ENCODE measurements around the gene STX4. TPM values are rescaled to one million over a fixed set of nuclear protein-coding genes. Genes with fewer than 3 reads are reported as not detected.

STX4 gene
- total and polyA plus RNA-seq, 11 donors, result 19.5 to 73.8 (median 44.6) TPM

DNA sequence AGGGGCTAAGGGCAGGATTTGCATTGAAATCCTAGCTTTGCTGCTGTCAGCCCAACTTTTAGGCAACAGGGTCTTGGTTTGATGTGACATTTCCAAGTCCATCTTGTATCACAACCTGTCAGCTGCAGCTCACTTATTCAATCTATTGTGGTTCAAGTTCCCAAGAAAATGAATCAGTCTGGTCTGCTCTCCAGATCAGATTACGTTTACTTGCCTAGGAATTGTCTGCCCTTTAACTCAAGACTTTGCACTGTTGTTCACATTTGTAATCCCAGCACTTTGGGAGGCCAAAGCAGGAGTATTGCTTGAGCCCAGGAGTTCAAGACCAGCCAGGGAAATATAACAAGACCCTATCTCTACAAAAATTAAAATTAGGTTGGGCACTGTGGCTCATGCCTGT is 10.0 kb downstream of the STX4 start:
- Histone ChIP-seq H3K9me3 (no peaks in the 10 kb centered on the region), H3K4me1 (peaks cover 0 to 1% (median 0%) of the 10 kb centered on the region in 12 donors), H3K27me3 (no peaks in the 10 kb centered on the region), H3K4me3 (no peak overlapping the region), H3K36me3 (peaks cover 0 to 52% (median 47%) of the 10 kb centered on the region in 9 donors), H3K27ac (no peak overlapping the region)
- ATAC-seq, result no peak
- WGBS, 4 donors, result 93 to 100% (median 97%) methylated on average over 1 of the region's 1 CpG
- no peak for TF ChIP-seq POLR2A (IDR thresholded peaks at IDR 0.05)
- TF ChIP-seq, protein P1, sequence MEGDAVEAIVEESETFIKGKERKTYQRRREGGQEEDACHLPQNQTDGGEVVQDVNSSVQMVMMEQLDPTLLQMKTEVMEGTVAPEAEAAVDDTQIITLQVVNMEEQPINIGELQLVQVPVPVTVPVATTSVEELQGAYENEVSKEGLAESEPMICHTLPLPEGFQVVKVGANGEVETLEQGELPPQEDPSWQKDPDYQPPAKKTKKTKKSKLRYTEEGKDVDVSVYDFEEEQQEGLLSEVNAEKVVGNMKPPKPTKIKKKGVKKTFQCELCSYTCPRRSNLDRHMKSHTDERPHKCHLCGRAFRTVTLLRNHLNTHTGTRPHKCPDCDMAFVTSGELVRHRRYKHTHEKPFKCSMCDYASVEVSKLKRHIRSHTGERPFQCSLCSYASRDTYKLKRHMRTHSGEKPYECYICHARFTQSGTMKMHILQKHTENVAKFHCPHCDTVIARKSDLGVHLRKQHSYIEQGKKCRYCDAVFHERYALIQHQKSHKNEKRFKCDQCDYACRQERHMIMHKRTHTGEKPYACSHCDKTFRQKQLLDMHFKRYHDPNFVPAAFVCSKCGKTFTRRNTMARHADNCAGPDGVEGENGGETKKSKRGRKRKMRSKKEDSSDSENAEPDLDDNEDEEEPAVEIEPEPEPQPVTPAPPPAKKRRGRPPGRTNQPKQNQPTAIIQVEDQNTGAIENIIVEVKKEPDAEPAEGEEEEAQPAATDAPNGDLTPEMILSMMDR (IDR thresholded peaks at IDR 0.05), result no peak
- intact Hi-C loops (cut with DNase I), result no loop called here
- DNase-seq, result no peak

DNA sequence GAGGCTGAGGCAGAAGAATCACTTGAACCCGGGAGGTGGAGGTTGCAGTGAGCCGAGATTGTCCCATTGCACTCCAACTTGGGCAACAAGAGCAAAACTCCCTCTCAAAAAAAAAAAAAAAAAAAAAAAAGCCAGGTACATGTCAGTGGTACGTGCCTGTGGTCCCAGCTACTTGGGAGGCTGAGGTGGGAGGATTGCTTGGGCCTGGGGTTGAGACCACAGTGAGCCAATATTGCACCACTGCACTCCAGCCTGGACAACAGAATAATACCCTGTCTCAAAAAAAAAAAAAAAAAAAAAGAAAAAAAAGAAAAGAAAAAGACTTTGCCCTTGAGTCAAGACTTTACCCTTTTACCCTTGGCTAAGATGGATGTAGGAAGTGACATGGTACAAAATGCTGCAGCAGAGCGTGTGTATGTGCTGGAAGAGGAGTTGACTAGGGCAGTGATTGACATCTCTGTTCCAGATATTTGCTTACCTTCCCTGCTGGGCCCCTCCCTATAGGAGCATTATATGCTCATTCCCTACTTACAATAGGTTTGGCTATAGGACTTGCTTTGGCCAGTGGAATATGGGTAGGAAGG is 10.6 kb downstream of the STX4 start:
- WGBS, 4 donors, result 91 to 97% (median 95%) methylated on average over 4 of the region's 4 CpGs
- H3K27ac ChIP-seq, result no peak overlapping the region
- intact Hi-C loops (cut with DNase I), result no loop called here
- no peaks in the 10 kb centered on the region for H3K27me3 ChIP-seq
- H3K9me3 ChIP-seq, result no peaks in the 10 kb centered on the region
- no peak overlapping the region for H3K4me3 ChIP-seq
- no peak for DNase-seq
- TF ChIP-seq, protein P1 (IDR thresholded peaks at IDR 0.05), result no peak
- TF ChIP-seq POLR2A (IDR thresholded peaks at IDR 0.05), result no peak
- peaks cover 0 to 3% (median 0%) of the 10 kb centered on the region in 12 donors for H3K4me1 ChIP-seq
- no peak for ATAC-seq
- peaks cover 0 to 46% (median 41%) of the 10 kb centered on the region in 9 donors for H3K36me3 ChIP-seq

DNA sequence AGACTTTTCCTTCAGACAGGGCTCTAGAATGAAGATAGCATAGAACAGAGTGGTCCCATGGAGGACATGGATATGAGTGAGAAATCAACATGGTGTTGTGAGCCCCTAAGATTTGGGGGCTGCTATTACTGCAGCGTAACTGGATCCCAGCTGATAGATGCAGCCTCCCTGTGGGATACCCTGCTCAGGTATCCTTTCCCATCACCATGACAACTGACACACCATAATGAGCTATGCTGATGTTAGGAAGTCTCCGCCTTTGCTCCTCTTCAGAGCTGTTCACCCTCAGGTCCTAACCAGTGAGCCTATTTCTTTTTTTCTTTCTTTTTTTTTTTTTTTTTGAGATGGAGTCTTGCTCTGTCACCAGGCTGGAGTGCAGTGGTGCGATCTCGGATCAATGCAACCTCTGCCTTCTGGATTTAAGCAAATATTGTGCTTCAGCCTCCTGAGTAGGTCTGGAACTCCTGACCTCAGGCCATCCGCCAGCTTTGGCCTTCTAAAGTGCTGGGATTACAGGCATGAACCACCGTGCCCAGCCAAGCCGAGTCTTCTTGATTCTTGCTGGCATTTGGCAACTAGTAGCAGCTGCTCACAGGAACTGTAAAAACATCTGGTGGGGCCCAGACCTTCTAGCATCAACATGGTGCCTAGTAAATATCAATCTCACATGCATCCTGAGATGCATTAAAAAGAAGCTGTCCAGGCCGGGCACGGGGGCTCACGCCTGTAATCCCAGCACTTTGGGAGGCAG is 17.1 kb downstream of the STX4 start:
- TF ChIP-seq POLR2A (IDR thresholded peaks at IDR 0.05), result no peak
- TF ChIP-seq, protein P1 (IDR thresholded peaks at IDR 0.05), result no peak
- 82 to 98% (median 89%) methylated on average over 10 of the region's 10 CpGs for WGBS, 4 donors
- H3K27ac ChIP-seq, result no peak overlapping the region
- DNase-seq (no peak), ATAC-seq (no peak)
- peaks cover 0 to 9% (median 0%) of the 10 kb centered on the region in 12 donors for H3K4me1 ChIP-seq
- H3K27me3 ChIP-seq, result no peaks in the 10 kb centered on the region
- no peaks in the 10 kb centered on the region for H3K9me3 ChIP-seq
- intact Hi-C loops (cut with DNase I), result no loop called here
- H3K36me3 ChIP-seq, result no peaks in the 10 kb centered on the region
- no peak overlapping the region for H3K4me3 ChIP-seq

DNA sequence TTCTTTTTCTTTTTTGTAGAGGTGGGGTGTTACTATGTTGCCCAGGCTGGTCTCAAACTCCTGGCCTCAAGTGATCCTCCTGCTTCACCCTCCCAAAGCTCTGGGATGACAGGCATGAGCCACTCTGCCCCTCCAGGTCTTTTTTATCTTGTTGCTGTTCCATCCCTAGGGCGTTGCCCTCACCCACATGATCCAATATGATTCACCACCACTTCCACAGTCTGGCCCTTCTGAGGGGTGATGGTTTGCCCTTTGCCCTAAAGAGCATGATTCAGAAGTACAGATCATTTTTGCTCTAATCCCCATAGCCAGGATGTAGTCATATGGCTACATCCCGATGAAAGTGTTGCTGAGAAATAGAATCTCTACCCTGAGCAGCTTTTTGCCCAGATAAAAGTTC is 18.8 kb downstream of the STX4 start:
- peak in 2 of 4 donors; percentile 75 to 77 for ATAC-seq
- Histone ChIP-seq H3K36me3 (no peaks in the 10 kb centered on the region), H3K9me3 (no peaks in the 10 kb centered on the region), H3K27ac (peak overlapping the region in 1 of 12 donors; percentile 32), H3K4me3 (no peak overlapping the region), H3K4me1 (peaks cover 0 to 9% (median 0%) of the 10 kb centered on the region in 12 donors), H3K27me3 (no peaks in the 10 kb centered on the region)
- intact Hi-C loops (cut with DNase I), result no loop called here
- no peak for TF ChIP-seq POLR2A (IDR thresholded peaks at IDR 0.05)
- TF ChIP-seq, protein P1 (IDR thresholded peaks at IDR 0.05), result no peak
- 59 to 73% (median 67%) methylated on average over 2 of the region's 2 CpGs for WGBS, 4 donors
- DNase-seq, result no peak
